ENCODE measurements around the gene OR2T10. TPM values are rescaled to one million over a fixed set of nuclear protein-coding genes. Genes with fewer than 3 reads are reported as not detected.
"Not testable (repeated sequence)": the region's sequence is repeated elsewhere in the genome, so short reads cannot be mapped to it uniquely, and the experiment has no call there.

Gene OR2T10, protein sequence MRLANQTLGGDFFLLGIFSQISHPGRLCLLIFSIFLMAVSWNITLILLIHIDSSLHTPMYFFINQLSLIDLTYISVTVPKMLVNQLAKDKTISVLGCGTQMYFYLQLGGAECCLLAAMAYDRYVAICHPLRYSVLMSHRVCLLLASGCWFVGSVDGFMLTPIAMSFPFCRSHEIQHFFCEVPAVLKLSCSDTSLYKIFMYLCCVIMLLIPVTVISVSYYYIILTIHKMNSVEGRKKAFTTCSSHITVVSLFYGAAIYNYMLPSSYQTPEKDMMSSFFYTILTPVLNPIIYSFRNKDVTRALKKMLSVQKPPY
- total RNA-seq, result not detected
- long read RNA-seq, donor 1, result 0 reads
- long read RNA-seq, donor 2, result 0 reads

DNA sequence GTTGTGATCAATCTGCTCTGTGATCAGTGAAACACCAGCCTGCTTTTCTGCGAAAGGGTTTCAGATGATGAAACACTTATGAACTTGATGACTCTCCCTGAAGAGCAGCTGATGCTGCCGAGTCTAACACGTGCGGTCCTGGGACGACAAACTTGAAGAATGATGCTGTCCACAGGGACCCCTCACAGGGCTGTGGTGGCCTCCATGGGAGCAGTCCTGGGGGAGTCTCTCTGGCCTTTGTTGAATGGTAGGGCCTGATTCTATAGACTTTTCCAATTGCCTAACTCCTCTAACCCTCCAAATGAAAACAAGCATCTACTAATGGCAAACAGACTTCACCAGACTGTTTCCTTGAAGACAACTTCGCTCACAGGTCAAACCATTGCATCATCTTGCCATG is at the start of gene OR2T10:
OR2T10 (minus strand) TSS at position 112 of the 400 bp plus-strand sequence. CDS start 3,932 bp downstream, outside the sequence.
- no peaks in the 10 kb centered on the region for H3K9me3 ChIP-seq
- DNase-seq (no peak), ATAC-seq (no peak)
- TF ChIP-seq, protein P1, sequence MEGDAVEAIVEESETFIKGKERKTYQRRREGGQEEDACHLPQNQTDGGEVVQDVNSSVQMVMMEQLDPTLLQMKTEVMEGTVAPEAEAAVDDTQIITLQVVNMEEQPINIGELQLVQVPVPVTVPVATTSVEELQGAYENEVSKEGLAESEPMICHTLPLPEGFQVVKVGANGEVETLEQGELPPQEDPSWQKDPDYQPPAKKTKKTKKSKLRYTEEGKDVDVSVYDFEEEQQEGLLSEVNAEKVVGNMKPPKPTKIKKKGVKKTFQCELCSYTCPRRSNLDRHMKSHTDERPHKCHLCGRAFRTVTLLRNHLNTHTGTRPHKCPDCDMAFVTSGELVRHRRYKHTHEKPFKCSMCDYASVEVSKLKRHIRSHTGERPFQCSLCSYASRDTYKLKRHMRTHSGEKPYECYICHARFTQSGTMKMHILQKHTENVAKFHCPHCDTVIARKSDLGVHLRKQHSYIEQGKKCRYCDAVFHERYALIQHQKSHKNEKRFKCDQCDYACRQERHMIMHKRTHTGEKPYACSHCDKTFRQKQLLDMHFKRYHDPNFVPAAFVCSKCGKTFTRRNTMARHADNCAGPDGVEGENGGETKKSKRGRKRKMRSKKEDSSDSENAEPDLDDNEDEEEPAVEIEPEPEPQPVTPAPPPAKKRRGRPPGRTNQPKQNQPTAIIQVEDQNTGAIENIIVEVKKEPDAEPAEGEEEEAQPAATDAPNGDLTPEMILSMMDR (IDR thresholded peaks at IDR 0.05), result no peak
- intact Hi-C loops (cut with DNase I, micrococcal nuclease), result no loop called here
- H3K4me3 ChIP-seq, result no peak within 1 kb of the TSS
- no peaks in the 10 kb centered on the region for H3K36me3 ChIP-seq (ENCODE audit: low read depth)
- H3K4me1 ChIP-seq (ENCODE audit: low read depth), result no peaks in the 10 kb centered on the region

DNA sequence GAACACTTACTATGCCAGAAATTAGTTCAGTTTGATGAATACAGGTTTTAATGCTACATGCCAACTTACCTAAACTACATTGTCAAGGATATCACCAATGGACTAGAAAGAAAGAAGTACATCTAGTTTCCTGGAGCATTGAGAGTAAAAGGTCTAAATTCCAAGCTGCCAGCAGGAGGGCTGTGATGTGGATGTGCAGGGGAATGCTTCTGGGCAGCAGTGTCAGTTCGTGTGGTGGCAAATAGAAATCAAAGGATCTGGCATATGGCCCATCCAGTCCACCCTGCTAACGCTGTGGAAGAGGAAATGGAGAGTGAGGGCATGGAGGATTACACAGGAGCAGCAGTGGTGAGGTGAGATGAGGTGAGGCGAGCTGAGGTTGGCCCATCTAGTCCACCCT is 47.7 kb upstream of the OR2T10 start, which contains the start of gene OR2T35:
OR2T35 (minus strand) TSS at position 101 of the 400 bp plus-strand sequence. CDS start 6,020 bp downstream, outside the sequence.
- DNase-seq; H3K9me3 ChIP-seq; H3K36me3 ChIP-seq (ENCODE audit: low read depth); ATAC-seq; H3K4me1 ChIP-seq (ENCODE audit: low read depth); intact Hi-C loops (cut with DNase I, micrococcal nuclease); H3K4me3 ChIP-seq: not testable (repeated sequence)

DNA sequence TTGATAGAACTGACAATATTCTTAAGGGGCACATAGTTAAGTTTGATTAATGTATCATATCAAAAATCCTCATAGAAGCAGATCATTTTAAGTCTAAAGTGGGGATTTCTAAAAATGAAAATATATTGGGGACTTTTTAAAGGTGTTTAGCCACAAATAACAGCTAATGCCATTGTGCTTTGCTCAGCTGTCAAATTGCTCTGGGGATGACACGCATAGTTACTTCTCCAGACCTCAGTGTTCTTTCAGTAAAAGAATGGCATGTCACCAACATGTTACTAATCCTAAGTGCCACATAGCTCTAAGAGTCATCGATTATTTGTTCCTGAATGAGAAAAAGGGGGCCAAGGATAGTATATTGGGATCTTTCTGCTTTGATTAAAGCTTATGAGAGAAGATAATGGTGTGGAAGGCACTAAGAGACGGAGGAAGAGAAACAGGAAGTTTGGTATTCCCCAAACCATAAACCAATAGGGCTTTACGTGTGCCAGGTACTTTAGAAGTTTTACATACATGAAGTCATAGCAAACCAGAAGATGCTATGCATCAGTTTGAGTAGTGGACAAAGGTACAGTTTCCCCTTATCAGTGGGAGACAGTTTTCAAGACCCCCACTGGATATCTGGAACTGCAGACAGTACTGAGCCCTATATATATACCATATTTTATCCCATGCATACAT is 45.6 kb upstream of the OR2T10 start:
- H3K4me3 ChIP-seq; DNase-seq; H3K9me3 ChIP-seq; H3K4me1 ChIP-seq (ENCODE audit: low read depth); H3K36me3 ChIP-seq (ENCODE audit: low read depth); intact Hi-C loops (cut with DNase I, micrococcal nuclease): not testable (repeated sequence)
- peak; percentile 21 for ATAC-seq

DNA sequence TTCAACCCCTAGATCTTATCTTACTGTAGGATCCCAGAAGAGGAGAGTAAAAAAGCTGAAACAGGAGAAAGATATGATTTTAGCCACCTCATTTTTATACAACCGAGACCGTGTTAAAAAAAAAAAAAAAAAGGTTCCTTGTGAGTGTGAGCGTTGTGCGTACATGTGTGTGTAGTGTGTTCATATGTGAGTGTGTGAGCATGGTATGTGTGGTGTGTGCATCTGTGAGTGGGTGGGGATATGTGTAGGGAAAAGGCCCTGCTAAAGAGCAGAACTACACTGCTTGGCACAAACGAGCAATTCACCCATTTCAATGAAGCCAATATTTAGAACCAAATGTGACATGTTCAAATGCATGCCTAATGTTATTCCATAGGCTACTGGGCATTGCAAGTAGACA is 44.1 kb upstream of the OR2T10 start:
- ATAC-seq; intact Hi-C loops (cut with DNase I, micrococcal nuclease); H3K9me3 ChIP-seq; H3K4me3 ChIP-seq; H3K4me1 ChIP-seq (ENCODE audit: low read depth); H3K36me3 ChIP-seq (ENCODE audit: low read depth); DNase-seq: not testable (repeated sequence)

DNA sequence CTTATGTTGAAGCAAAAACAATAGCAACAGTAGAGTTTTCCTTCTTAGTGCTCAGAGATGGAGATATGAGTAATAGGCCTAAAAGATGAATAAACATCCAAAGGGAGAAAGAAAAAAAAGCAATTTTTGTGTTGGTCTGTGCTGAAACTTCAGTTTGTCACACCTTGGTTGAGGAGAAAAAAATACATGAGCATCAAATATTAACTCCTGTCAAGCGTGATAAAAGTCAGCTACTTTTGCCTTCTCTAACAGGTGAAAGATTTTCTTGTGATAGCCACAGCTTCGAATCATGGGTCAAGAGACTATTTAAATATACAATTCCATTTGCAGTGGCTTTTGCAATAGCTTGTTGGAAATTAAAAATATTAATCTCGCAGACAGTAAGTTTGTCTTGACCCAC is 43.4 kb upstream of the OR2T10 start:
- H3K36me3 ChIP-seq (ENCODE audit: low read depth); H3K4me1 ChIP-seq (ENCODE audit: low read depth); H3K9me3 ChIP-seq; DNase-seq; H3K4me3 ChIP-seq; intact Hi-C loops (cut with DNase I, micrococcal nuclease); ATAC-seq: not testable (repeated sequence)

DNA sequence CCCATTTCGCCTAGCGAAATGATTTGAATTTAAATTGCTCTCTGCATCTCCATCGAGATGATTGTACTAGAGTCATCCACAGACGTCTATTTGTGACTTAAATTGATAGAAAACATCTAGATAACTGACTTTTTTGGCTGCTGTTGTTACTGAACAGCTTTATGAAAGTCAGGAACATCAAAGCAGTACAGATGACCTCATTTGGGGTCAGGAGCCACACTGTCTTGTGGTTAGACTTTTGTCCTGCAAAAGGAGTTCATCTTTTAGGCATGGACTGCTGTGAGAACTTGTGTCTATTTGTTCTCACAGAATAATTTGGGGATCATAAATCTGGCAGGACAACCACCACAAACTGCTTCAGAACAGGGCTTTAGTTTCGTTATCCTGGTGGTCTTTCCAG is 42.2 kb upstream of the OR2T10 start:
- ATAC-seq; DNase-seq; intact Hi-C loops (cut with DNase I, micrococcal nuclease); H3K36me3 ChIP-seq (ENCODE audit: low read depth); H3K9me3 ChIP-seq; H3K4me1 ChIP-seq (ENCODE audit: low read depth); H3K4me3 ChIP-seq: not testable (repeated sequence)

DNA sequence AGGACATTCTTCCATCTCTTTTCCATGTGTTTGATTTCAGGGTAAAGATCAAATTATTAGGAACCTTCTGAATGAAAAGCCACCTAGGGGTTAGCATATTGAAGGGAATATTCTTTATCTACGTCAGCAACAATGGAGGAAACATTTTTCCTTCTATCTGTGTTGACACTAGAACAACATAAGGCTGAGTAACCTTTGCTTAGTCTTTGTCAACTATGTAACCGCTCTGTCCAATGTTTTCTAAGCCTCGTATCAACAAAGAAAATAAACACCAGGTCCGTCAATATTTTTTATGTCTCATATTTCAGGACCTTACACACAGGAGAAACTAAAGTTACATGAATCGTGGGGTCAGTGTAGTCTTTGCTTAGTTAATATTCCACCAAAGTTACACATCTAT is 39.1 kb upstream of the OR2T10 start:
- H3K9me3 ChIP-seq; H3K36me3 ChIP-seq (ENCODE audit: low read depth); DNase-seq; H3K4me3 ChIP-seq; H3K4me1 ChIP-seq (ENCODE audit: low read depth); intact Hi-C loops (cut with DNase I, micrococcal nuclease): not testable (repeated sequence)
- ATAC-seq, result peak; percentile 49

DNA sequence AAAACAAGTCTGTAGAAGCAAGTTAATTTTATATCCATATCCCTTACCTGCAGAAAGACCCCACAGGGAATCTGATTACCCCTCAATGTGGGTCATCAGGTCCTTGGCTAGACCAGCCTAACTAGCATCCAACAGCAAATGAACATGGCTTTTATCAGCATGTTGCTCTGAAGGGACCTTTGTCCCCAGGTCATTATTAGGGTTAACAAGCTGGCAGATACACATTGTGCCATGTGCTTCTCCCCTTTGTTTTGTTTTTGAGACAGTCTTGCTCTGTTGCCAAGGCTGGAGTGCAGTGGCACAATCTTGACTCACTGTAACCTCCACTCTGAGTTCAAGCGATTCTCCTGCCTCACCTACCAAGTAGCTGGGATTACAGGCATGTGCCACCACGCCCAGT is 37.5 kb upstream of the OR2T10 start, which contains the start of gene OR2T11:
OR2T11 (minus strand) TSS at position 101 of the 400 bp plus-strand sequence. CDS start 7,963 bp downstream, outside the sequence.
- H3K4me1 ChIP-seq (ENCODE audit: low read depth); intact Hi-C loops (cut with DNase I, micrococcal nuclease); H3K4me3 ChIP-seq; DNase-seq; H3K9me3 ChIP-seq; H3K36me3 ChIP-seq (ENCODE audit: low read depth): not testable (repeated sequence)
- ATAC-seq, result peak; percentile 26

DNA sequence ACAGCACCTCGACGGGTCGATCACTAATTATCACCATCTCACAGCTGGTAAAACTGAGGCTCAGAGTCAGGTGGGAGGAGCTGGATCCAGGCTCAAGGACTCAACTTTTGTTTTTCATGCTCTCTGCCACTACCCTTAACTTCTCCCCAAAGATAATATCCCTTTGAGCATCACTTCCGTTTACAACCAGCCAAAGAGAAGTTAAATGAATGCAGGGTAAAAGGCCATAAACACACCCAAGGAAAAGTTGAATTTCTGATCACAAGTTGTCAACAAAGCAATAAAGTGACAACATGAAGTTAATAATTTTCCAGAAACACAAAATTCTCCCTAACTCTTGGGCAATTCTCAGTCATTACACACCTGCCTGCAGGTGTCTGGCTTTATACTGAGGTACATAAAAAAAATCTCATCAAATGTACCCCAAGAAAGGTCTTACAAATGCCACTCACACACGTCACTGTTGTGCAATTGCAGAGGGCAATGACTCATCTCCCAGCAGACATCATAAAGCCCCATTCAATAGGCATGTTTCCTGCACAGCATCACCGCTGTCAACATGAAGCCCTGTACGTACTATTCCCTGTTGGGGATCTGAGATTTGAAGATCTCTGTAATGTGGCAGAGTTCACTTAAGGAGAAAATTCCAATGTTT is 34.0 kb upstream of the OR2T10 start:
- TF ChIP-seq, protein P1 (IDR thresholded peaks at IDR 0.05), result no peak
- no peak overlapping the region for H3K4me3 ChIP-seq
- H3K9me3 ChIP-seq, result no peaks in the 10 kb centered on the region
- intact Hi-C loops (cut with DNase I, micrococcal nuclease), result no loop called here
- peak; percentile 95 for ATAC-seq
- no peaks in the 10 kb centered on the region for H3K4me1 ChIP-seq (ENCODE audit: low read depth)
- no peaks in the 10 kb centered on the region for H3K36me3 ChIP-seq (ENCODE audit: low read depth)
- peak in 1 of 3 donors; percentile 59 for DNase-seq

Measured in mucosa of descending colon (tissue), 3 donors.